K562 (cell line): ENCODE results near the gene SEMA3C.

Experiments
- CREB1 ChIP-seq, 2 experiments: sonication (generic) in 1 of 2; formaldehyde crosslinking in 1 of 2; IDR thresholded peaks; 2 replicates each; pipeline versions ENCODE4 v1.6.1 to v1.8.0; 2012 to 2022; ENCODE audit warnings: inconsistent platforms in 1 of 2, mild to moderate bottlenecking in 1 of 2, missing genetic modification reagents in 1 of 2, moderate library complexity in 1 of 2
- EGR1 ChIP-seq: fragments of 450-650 bp; conservative IDR thresholded peaks from 2 replicates; pipeline ENCODE4 v1.6.1; 2017; ENCODE audit warnings: mild to moderate bottlenecking
- EWSR1 ChIP-seq: fragments of 450-650 bp; IDR thresholded peaks from 2 replicates; pipeline ENCODE4 v1.6.1; 2018; ENCODE audit warnings: borderline replicate concordance, mild to moderate bottlenecking, low read depth, moderate library complexity; ENCODE audit not compliant: partially characterized antibody
- MYBL2 ChIP-seq, 2 experiments: fragments of 450-650 bp in 1 of 2; sonication (generic) in 1 of 2; formaldehyde crosslinking in 1 of 2; IDR thresholded peaks; 2 replicates each; pipeline versions ENCODE4 v1.6.1 to v1.8.1; 2017 to 2022; ENCODE audit warnings: borderline replicate concordance in 1 of 2, inconsistent platforms in 1 of 2, low read depth in 1 of 2, mild to moderate bottlenecking in 1 of 2, missing genetic modification reagents in 1 of 2, moderate library complexity in 1 of 2
- POLR3A ChIP-seq: IDR thresholded peaks from 2 replicates; pipeline ENCODE4 v1.6.1; 2011; ENCODE audit warnings: borderline replicate concordance, mild to moderate bottlenecking, moderate library complexity; ENCODE audit not compliant: insufficient read length, insufficient read depth; ENCODE audit errors: extremely low read depth
- TCF7L2 ChIP-seq: fragments of 150-350 bp; IDR thresholded peaks from 2 replicates; pipeline ENCODE4 v1.6.1; 2016; ENCODE audit warnings: low read depth, mild to moderate bottlenecking, low read length, moderate library complexity
- ZNF830 ChIP-seq: fragments of 250-450 bp; sonication (Bioruptor Pico); IDR thresholded peaks from 2 replicates; pipeline ENCODE4 v1.5.0; 2021; ENCODE audit warnings: mild to moderate bottlenecking
- TF ChIP-seq, protein P1 (sequence below), 3 experiments: IDR thresholded peaks in 2 of 3; conservative IDR thresholded peaks in 1 of 3; 2 replicates each; pipeline ENCODE4 v1.5.1; 2011 to 2012; ENCODE audit warnings: low read length in 3 of 3, mild to moderate bottlenecking in 3 of 3, control low read depth in 2 of 3, improper control_type of control experiment in 1 of 3, inconsistent platforms in 1 of 3, low read depth in 1 of 3, mixed read lengths in 1 of 3, moderate library complexity in 1 of 3; ENCODE audit not compliant: insufficient read depth in 2 of 3

DNA sequence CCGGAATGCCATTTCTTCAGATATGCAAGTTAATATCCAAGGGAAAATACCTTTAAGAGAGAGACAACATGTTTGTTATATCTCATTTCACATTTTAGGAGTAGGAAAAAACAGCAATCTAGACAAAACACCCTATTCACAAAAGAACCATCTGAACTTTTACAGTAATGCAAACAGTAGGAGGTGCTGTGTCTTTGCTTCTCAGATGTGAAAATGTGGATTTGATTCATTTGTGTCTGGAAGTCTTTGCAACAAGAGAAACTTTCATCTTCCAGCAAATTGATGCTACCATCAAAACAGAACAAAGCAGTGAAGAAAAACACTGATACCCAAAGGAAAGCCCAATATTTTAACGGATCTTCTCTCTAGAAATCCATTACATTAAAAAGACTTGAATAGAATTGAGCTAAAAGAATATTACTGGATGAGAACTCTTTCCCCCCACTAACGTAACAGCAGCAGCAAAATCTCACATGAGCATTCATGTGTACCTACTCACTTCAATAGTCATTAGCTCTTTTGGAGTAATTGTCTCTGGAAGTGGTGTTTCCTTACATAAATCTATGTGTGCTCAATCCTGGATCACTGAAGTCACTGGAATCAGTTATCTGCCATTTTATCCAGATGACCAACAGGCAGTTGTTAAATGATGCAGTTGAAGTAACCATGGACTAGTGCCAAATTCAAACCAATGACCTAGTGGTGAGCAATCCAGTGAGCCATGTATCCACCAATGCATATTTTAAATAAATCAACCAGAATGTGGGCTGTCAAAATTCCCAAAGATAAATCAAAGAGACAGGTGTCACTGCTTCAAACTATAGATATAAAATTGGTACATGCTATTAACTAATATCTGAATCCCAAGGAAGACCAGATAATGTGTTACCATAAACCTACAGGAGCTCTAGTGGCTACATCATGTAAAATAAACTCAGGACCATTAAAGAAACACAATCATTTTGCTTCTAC is 1.8 kb downstream of the SEMA3C start:
- TF ChIP-seq, protein P1, sequence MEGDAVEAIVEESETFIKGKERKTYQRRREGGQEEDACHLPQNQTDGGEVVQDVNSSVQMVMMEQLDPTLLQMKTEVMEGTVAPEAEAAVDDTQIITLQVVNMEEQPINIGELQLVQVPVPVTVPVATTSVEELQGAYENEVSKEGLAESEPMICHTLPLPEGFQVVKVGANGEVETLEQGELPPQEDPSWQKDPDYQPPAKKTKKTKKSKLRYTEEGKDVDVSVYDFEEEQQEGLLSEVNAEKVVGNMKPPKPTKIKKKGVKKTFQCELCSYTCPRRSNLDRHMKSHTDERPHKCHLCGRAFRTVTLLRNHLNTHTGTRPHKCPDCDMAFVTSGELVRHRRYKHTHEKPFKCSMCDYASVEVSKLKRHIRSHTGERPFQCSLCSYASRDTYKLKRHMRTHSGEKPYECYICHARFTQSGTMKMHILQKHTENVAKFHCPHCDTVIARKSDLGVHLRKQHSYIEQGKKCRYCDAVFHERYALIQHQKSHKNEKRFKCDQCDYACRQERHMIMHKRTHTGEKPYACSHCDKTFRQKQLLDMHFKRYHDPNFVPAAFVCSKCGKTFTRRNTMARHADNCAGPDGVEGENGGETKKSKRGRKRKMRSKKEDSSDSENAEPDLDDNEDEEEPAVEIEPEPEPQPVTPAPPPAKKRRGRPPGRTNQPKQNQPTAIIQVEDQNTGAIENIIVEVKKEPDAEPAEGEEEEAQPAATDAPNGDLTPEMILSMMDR (IDR thresholded peaks at IDR 0.05 in 2 of 3, conservative IDR thresholded peaks at IDR 0.05 in 1 of 3; ENCODE audit: insufficient read depth in 2 of 3, low read depth in 1 of 3, low read length in 3 of 3), result peak; percentile 13 to 30 (median 22); a peak in 3 of 6 replicates
- TF ChIP-seq EWSR1 (no peak), MYBL2 (IDR thresholded peaks at IDR 0.05; ENCODE audit: low read depth) (no peak), MYBL2 (CRISPR knock-in tag; IDR thresholded peaks at IDR 0.05; ENCODE audit: borderline replicate concordance) (no peak), EGR1 (no peak), CREB1 (IDR thresholded peaks at IDR 0.05) (no peak), CREB1 (CRISPR knock-in tag; IDR thresholded peaks at IDR 0.05) (no peak), TCF7L2 (no peak), ZNF830 (CRISPR knock-in tag) (no peak), POLR3A (no peak)
